Heart right ventricle (tissue), 16 donors: ENCODE measurements around the gene VPS25. TPM values are rescaled to one million over a fixed set of nuclear protein-coding genes. Genes with fewer than 3 reads are reported as not detected.

Experiments
- ATAC-seq, 8 donors: fragments of 200-7000 bp; cut with Tn5 transposase; one replicate each; pipeline ENCODE4 v1.9.1; 2020; ENCODE audit warnings: mild to moderate bottlenecking in 8 of 8, moderate library complexity in 8 of 8, moderate number of reproducible peaks in 1 of 8
- DNase-seq, 2 donors: peaks; one replicate each; pipeline ENCODE4 v3.0.0-alpha.2; 2020
- H3K27ac ChIP-seq, 10 donors: fragments of 200-600 bp; sonication (generic) in 2 of 10; one replicate each; pipeline versions ENCODE4 v1.5.0 to v1.8.0; 2020 to 2022; ENCODE audit warnings: mild to moderate bottlenecking in 3 of 10
- H3K27me3 ChIP-seq, 7 donors: fragments of 200-600 bp; one replicate each; pipeline ENCODE4 v1.8.0; 2021 to 2022; ENCODE audit warnings: mild to moderate bottlenecking in 2 of 7
- H3K36me3 ChIP-seq, 9 donors: fragments of 200-600 bp; sonication (generic) in 1 of 9; one replicate each; pipeline versions ENCODE4 v1.5.0 to v1.8.0; 2020 to 2022; ENCODE audit warnings: mild to moderate bottlenecking in 2 of 9
- H3K4me1 ChIP-seq, 9 donors: fragments of 200-600 bp; sonication (generic) in 1 of 9; one replicate each; pipeline versions ENCODE4 v1.5.0 to v1.8.0; 2020 to 2022; ENCODE audit warnings: mild to moderate bottlenecking in 4 of 9
- H3K4me3 ChIP-seq, 10 donors: fragments of 200-600 bp; sonication (generic) in 2 of 10; one replicate each; pipeline versions ENCODE4 v1.5.0 to v1.8.0; 2020 to 2022; ENCODE audit warnings: mild to moderate bottlenecking in 7 of 10, moderate library complexity in 2 of 10
- H3K9me3 ChIP-seq, 11 donors: fragments of 200-600 bp in 10 of 11; sonication (generic) in 2 of 11; one replicate each; pipeline versions ENCODE4 v1.5.0 to v1.8.0; 2013 to 2022; ENCODE audit warnings: mild to moderate bottlenecking in 2 of 11, control low read depth in 1 of 11, moderate library complexity in 1 of 11
- CTCF ChIP-seq, 9 donors: fragments of 200-600 bp; sonication (generic) in 2 of 9; IDR thresholded peaks; one replicate each; pipeline versions ENCODE4 v1.5.0 to v1.8.0; 2021 to 2022; ENCODE audit warnings: antibody characterized with exemption in 9 of 9, mild to moderate bottlenecking in 5 of 9, moderate library complexity in 1 of 9
- WGBS, 2 donors: extraction: QIAGEN DNeasy Blood & Tissue Kit; methylation state at CpG; one replicate each; pipeline ENCODE4 v1.1.7; 2013; ENCODE audit warnings: inconsistent platforms in 1 of 2; 5-methylcytosine and 5-hydroxymethylcytosine counted together
- intact Hi-C, 10 donors: fragments of 100-400 bp; cut with DNase I; formaldehyde crosslinking; loops; one replicate each; pipeline versions ENCODE4 v1.11.1 to v1.14.2; 2022
- polyA plus RNA-seq, 2 donors: library from polyadenylated mRNA; stranded (reverse); fragments of 200-250 nt; gene quantifications; one replicate each; pipeline ENCODE4 v1.2.3, GENCODE V29; 2013
- total RNA-seq, 10 donors: library from RNA; stranded (reverse); fragmentation: NEBNext Ultra II Directional in 3 of 10; extraction: Animal tissue kit (Norgen Biotek cat#: 25700) in 3 of 10; gene quantifications; one replicate each; pipeline versions ENCODE4 v1.2.1 to v1.2.4, GENCODE V29; 2021 to 2023
- donor health status: Arrhythmogenic right ventricular cardiomyopathy.
- donor health status: ischemic (EF 13 %, LVEDD 7.1; RV severe dilation, severe dysfunction).
- donor health status: healthy with polysubstance abuse.
- donor health status: DM: no; HTN: yes; CAD: no.
- donor health status: DM: no; HTN: no; CAD: no.
- donor health status: ischemic (EF 25% LVEDD 6.9; RV normal size, moderate dysfunction).
- donor health status: ischemic (EF 25% LVEDD 5.7; RV mildly dilated, moderate dysfunction).
- donor health status: healthy.
- donor health status: DM: yes; HTN: yes; CAD: no.
- donor health status: Ischemic cardiomyopathy.
- donor health status: ischemic (EF 35%, LVEDD 5.7; RV mildly dilated, moderate dysfunction).
- donor health status: nonischemic (EF 11% LVEDD 7.7; RV severe dilation, severe dysfunction).
- donor health status: DM: yes; HTN: yes; CAD: no.
- donor health status: PGD.
- donor health status: ischemic (EF 29% LVEDD 5.4; RV normal size, mild dysfunction).
- donor health status: nonischemic (EF 23%, LVEDD 6.1; RV moderate dilation, normal function).

VPS25 gene
- total and polyA plus RNA-seq, 12 donors = 28.0 to 80.9 (median 37.3) TPM

- intact Hi-C loops = no loop called here
- TF ChIP-seq CTCF (IDR thresholded peaks at IDR 0.05) = no peak
- H3K36me3 ChIP-seq = peaks cover 0 to 54% (median 41%) of the 10 kb centered on the region in 9 donors
- H3K27ac ChIP-seq = no peak overlapping the region
- ATAC-seq (peak in 1 of 8 donors; percentile 20), DNase-seq (no peak)
- H3K9me3 ChIP-seq = no peaks in the 10 kb centered on the region
- H3K4me1 ChIP-seq = peaks cover 8 to 28% (median 23%) of the 10 kb centered on the region in 9 donors
- 69 to 72% methylated on average over 3 of the region's 3 CpGs for WGBS, 2 donors
- peaks cover 0 to 50% (median 44%) of the 10 kb centered on the region in 7 donors for H3K27me3 ChIP-seq
- no peak overlapping the region for H3K4me3 ChIP-seq
These were observed 6.2 kb downstream of the VPS25 start for GRCh38 chr17:42779304-42779935.

GRCh38 chr17:42779936-42780850, 6.9 kb downstream of the VPS25 start, which contains the start of gene WNK4:
Gene WNK4, plus strand, starts transcription at chr17:42780610. Its CDS starts 89 bp downstream, at chr17:42780699.
- H3K27ac ChIP-seq = no peak within 1 kb of the TSS
- H3K27me3 ChIP-seq = peaks cover 0 to 58% (median 52%) of the 10 kb centered on the region in 7 donors
- WGBS, 2 donors = 6 to 7% methylated on average over 47 to 64 of the region's 65 CpGs
- no peak for DNase-seq
- ATAC-seq = peak in 5 of 8 donors; percentile 14 to 53 (median 28)
- H3K4me1 ChIP-seq = peaks cover 8 to 34% (median 26%) of the 10 kb centered on the region in 9 donors
- intact Hi-C loops = no loop called here
- no peak for TF ChIP-seq CTCF (IDR thresholded peaks at IDR 0.05)
- peaks cover 0 to 47% (median 37%) of the 10 kb centered on the region in 9 donors for H3K36me3 ChIP-seq
- H3K4me3 ChIP-seq = peak within 1 kb of the TSS; percentile 15 to 51 (median 36)
- no peaks in the 10 kb centered on the region for H3K9me3 ChIP-seq

- Histone ChIP-seq H3K4me3 (peak overlapping the region; percentile 15 to 51 (median 36)), H3K27me3 (peaks cover 0 to 66% (median 60%) of the 10 kb centered on the region in 7 donors), H3K36me3 (peaks cover 0 to 39% (median 29%) of the 10 kb centered on the region in 9 donors), H3K27ac (no peak overlapping the region), H3K9me3 (no peaks in the 10 kb centered on the region), H3K4me1 (peaks cover 8 to 35% (median 26%) of the 10 kb centered on the region in 9 donors)
- 6% methylated on average over 39 of the region's 39 CpGs for WGBS, 2 donors
- ATAC-seq (peak in 2 of 8 donors; percentile 7 to 22), DNase-seq (no peak)
- TF ChIP-seq CTCF (IDR thresholded peaks at IDR 0.05) = no peak
- intact Hi-C loops = no loop called here
These were observed 7.8 kb downstream of the VPS25 start for GRCh38 chr17:42780851-42781638.
